NCI-H524 treated with DMSO at 0.1 percent for 48 hours (cell line): ENCODE data around the gene STX1A.
"Not testable (repeated sequence)": the region's sequence is repeated elsewhere in the genome, so short reads cannot be mapped to it uniquely, and the experiment has no call there.

ENCODE experiments used
- DNase-seq: peaks from one replicate; lab custom pipeline; 2025; lab: John Stamatoyannopoulos, UW

Gene STX1A

DNA sequence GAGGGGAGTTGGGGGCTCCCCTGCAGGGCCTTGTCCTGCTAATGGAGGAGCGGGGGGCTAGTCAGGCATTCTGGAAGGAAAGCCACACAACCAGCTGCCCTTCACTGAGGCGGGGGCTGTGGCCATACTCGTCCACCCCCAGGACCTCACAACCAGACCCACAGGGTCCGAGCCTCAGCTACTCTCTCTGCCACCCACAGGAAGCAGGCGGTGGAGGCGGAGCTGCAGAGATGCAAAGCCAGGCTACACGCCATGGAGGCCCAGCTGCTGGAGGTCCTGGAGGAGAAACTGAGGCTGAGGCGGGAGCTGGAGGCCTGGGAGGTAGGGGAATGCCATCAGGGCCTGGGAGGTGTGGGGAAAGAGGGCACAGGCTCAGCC lies 16.0 kb upstream of the STX1A start:
- no peak for DNase-seq

DNA sequence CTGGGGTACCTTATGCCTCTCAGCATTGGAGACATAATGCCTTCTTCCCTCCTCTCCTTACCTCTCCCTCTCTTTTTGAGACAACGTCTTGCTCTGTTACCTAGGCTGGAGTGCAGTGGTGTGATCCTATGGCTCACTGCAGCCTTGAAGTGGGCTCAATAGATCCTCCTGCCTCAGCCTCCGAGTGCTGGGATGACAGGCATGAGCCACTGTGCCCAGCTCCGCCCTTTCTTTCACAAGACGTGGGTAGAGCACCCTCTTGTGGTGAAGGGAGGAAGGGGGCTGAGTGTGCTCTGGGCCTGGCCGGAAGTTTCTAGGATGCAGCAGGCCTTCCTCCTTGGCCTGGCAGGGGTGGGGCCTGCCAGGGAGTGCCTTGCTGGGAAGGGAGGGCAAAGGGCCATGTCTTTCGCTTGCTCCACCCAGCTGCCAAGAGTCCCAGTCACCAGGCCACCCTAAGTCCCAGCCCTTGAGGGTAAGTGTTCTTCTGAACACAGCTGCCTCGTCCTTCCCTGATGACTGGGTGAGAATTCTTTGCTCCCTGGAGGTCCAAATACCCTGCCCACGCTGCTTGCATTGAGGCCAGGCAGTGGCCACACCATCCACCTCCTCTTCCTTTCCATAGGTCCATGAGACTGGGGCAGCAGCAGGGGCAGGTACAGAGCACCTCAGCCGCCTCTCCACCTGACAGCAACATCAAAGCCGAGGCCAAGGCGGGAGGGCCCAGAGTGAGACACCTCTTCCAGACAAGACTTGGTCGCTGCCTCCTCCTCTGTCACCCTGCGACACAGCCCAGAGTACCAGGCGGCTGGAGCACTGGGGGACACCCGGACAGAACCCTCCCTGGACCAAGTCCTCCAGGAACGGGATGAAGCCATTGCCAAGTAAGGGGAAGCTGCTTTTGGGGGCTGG lies 15.4 kb upstream of the STX1A start:
- peak; percentile 31 for DNase-seq

DNA sequence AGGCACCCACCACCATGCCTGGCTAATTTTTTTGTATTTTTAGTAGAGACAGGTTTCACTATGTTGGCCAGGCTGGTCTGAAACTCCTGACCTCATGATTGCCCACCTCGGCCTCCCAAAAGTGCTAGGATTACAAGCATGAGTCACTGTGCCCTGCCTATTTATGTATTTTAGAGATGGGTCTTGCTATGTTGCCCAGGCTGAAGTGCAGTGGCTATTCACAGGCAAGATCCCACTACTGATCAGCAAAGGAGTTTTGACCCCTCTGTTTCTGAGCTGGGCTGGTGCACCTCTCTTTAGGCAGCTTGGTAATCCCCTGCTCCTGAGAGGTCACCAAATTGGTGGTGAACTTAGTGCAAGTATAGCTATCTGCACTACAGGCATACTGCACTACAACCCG lies 12.9 kb upstream of the STX1A start:
- no peak for DNase-seq

DNA sequence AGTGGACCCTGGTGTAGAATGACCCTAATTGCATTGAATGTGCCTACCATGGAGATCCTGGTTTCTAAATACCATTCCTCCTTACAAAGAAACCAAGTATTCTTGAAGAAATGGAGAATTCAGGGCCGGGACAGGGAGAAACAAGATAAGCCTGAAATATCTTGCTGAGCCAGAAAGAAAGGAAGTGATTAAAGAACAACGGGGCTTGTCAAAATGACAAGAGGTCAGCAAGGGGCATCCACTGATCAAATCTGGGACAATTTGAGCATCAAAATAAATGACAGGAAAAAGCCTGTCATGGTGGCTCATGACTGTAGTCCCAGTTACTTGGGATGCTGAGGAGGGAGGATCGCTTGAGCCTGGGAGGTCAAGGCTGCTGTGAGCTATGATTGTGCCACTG lies 11.0 kb upstream of the STX1A start:
- DNase-seq, result no peak

DNA sequence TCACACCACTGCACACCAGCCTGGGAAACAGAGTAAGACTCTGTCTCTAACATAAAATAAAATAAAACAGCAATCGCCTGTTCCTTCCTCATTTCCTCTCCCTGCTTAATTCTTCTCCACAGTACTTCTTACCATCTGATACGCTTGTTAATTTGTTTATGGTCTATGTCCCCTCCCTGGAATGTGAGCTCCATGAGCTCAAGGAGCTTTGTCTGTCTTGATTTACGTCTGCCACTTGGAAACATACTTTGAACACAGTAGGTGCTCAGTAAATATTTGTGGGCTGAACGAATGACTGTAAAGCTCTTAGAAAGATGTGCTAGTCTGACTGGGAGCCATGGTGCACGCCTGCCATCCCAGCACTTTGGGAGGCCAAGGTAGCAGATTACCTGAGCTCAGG lies 9.1 kb upstream of the STX1A start:
- no peak for DNase-seq

DNA sequence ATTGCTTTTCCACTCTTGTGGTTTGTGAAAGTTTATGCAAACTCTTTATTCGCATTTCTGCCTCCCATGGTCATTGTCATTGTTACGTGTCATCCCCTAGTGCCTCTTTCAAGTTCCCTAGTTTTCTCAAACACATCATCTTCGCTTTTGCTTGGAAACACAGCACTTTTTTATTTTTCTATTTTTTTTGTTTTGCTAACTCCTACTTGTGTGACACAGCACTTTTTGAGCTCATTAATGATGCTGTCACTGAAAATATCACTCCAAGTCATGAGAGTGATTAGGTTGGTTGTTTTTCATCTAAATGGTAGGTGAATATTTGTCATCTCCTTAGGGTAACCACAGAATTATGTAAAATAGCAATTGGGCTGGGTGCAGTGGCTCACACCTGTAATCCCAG lies 8.5 kb upstream of the STX1A start:
- no peak for DNase-seq

DNA sequence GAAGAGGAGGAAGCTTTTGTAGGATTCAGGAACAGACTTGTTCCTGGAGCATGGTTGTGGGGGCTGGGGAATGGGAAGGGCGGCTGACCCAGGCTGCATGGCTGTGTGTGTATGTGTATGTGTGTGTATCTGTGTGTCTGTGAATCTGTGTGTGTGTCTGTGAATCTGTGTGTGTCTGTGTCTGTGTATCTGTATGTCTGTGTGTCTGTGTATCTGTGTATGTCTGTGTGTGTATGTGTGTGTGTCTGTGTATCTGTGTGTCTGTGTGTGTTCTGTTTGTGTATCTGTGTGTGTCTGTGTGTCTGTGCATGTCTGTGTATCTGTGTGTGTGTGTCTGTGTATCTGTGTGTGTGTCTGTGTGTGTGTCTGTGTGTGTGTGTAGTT lies 6.6 kb upstream of the STX1A start:
- no peak for DNase-seq

DNA sequence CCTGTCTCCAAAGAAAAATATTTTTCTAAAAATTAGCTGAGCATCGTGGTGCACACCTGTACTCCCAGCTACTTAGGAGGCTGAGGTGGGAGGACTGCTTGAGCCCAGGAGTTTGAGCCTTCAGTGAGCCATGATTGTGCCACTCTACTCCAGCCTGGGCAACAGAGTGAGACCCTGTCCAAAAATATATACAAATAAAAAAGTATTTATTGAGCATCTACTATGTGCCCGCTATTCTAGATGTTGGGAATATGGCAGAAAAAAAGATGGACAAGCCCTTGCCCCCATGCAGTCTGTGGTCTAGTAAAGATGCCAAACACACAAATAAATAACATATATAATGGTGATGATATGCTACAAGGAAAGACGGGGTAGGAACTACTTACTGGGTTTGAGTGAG lies 4.3 kb upstream of the STX1A start:
- DNase-seq, result no peak

DNA sequence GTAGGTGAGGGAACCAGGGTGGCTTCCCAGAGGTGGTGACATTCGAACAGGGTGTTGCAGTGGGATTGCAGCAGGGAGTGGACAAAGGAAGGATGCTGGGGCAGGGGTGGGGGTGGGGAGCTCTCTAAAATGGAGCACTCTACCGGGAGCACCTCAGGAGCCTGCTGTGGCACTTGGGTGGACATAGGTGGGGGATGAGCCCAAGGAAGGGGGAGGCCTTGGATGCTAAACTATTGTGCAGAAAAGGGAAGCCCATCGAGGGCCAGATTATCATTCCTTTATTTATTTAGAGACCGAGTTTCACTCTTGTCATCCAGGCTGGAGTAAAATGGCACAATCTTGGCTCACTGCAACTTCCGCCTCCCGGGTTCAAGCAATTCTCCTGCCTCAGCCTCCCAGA lies 3.3 kb upstream of the STX1A start:
- no peak for DNase-seq

DNA sequence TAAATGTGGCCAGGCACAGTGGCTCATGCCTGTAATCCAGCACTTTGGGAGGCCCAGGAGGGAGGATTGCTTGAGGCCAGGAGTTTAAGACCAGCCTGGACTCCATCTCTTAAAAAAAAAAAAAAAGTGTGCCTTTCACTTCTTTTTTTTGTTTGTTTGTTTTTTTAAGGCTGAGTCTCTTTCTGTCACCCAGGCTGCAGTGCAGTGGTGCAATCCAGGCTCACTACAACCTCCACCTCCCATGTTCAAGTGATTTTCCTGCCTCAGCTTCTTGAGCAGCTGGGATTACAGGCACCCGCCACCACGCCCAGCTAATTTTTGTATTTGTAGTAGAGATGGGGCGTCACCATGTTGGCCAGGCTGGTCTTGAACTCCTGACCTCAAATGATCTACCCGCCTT lies 2.7 kb upstream of the STX1A start:
- not testable (repeated sequence) for DNase-seq

DNA sequence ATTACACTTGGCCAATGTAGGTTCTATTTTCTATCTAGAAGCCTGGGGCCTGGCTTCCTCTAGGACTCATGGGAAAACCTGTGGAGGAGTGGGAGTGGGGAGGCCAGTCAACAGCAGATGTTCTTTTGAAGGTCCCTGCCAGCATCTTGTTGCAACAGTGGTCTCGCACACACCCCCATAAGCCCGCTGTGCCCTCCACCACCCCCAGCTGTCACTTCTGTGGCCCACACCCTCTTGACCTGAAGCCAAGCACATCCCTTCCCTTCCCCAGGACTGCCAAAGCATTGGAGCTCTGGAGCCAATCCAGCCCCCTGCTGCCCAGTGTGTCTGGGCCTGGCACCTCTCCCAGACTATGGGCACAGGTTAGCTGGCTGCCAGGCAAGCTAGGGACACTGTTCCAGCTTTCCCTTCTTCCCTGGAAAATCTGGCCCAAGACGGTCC lies 1.9 kb upstream of the STX1A start:
- DNase-seq, result peak; percentile 27

DNA sequence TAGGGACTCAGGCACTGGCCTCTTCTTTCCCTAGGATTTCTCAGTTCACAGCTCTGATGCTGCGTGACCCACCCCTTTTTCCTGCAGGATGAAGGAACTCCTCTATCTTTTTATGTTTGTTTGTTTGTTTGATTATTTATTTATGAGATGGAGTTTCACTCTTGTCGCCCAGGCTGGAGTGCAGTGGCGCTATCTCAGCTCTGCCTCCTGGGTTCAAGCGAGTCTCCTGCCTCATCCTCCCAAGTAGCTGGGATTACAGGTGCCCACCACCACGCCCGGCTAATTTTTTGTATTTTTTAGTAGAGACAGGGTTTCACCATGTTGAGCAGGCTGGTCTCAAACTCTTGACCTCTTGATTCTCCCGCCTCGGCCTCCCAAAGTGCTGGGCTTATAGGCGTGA lies 974 bp upstream of the STX1A start:
- not testable (repeated sequence) for DNase-seq

DNA sequence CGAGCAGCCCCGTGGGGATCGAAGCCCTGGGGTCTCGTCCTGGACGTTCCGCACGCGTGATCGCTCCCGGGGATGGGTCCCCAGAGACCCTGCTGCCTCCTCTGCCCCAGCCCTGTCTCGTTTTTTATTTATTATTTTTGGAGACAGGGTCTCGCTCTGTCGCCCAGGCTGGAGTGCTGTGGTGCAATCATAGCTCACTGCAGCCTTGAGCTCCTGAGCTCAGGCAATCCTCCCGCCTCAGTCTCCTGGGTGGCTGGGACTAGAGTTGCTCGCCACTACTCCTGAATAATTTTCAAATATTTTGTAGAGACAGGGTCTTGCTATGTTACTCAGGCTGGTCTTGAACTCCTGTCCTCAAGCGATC lies 319 bp upstream of the STX1A start:
- no peak for DNase-seq

DNA sequence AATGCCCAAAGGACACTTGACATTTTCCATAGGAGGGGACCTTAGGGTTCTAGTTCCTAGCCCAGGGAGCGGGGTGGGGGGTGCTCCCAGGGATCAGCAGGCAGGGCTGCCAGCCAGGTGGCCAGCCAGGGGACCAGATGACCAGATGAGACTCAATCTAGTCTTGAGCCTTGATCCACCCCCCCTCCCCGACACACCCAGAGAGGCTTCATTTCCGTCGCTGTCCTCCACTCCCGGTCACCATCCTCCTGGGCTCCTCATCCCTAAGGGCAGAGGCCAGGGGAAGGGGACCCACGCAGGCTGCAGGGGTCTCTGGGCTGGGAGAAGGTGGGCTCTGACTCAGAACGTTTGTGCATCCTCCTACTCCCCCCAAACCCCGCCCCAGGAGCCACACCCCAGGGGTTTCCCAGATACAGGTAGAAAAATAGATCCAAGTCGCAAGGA lies 1.0 kb downstream of the STX1A start:
- DNase-seq, result no peak

DNA sequence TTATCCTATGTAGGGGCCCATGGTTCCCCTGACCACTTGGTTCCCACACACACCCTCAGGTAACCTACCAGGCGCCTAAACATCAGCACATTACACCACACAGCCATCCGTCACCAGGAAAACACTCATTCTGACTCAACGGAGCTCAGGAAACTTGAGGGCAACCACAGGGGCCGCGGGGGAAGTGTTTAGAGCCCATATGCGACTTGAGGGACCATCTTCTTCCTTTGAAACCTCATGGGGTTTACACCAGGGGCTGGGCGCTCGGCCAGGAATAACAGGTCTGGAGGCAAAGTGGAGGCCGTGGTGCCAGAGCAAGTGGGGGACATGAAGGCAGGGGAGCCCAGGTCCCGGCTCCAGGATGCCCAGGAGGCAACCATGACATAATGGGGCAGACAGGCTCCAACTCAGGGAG lies 1.5 kb downstream of the STX1A start:
- DNase-seq, result no peak

DNA sequence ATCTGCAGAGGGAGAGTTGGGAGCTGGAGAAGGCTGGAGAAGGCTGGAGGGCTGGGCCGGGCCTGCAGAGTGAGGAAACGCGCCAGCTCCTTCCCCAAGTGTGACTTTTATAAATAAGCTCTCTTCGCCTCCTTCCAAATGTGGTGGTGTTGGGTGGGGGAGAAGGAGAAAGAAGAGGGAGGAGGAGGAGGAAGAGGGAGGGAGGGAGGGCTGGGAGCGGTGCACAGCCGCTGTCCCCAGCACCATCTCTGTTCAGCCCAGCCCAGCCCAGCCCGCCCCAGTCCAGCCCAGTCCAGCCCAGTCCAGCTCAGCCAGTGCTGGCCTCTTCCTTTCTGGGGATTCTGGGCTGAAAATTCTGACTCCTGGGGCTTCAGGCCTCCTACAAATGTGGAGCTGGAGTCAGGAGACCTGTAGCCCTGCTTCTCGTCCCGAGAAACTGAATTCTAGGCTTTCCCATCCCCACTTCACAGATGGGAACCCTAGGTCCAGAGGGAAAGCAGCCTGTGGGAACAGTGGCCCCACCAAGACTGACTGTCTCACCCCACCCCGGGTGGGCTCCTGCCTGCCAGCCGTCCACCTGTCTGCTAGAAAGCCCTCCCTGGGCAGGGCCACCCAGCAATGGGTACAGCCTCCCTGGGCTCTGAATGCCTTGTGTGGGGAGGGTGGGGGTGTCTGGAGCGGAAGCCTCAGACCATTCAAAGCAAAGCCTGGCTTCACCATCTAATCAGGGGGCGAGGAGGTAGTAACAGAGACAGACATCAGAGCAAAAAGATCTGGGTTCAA lies 2.3 kb downstream of the STX1A start:
- no peak for DNase-seq

DNA sequence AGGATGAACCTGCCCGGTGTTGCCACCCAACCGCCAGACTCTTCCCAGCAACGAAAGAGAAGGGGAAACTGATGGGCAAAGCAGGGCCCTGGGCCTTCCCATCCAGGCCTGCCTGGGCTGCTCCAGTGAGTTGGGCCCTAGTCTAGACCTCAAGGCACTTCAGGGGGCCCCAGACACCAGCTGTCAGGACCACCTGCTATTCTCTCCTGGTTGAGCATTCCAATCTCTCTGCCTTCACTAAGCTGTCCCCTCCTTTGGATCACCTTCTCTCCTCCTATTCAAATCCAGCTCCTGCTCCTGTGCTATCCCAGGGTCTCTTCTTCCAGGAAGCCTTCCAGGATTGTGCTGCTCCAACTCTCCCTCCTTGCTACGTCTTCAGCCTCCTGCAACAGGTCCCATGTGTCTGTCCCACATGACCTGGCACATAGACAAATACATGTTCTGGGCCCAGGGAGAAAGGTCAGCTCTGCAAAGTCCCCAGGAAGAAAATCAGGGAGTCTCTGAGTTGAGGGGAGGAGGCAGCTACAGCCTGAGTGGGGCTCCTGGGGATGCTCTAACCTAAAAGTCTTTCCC lies 3.1 kb downstream of the STX1A start:
- peak; percentile 61 for DNase-seq

DNA sequence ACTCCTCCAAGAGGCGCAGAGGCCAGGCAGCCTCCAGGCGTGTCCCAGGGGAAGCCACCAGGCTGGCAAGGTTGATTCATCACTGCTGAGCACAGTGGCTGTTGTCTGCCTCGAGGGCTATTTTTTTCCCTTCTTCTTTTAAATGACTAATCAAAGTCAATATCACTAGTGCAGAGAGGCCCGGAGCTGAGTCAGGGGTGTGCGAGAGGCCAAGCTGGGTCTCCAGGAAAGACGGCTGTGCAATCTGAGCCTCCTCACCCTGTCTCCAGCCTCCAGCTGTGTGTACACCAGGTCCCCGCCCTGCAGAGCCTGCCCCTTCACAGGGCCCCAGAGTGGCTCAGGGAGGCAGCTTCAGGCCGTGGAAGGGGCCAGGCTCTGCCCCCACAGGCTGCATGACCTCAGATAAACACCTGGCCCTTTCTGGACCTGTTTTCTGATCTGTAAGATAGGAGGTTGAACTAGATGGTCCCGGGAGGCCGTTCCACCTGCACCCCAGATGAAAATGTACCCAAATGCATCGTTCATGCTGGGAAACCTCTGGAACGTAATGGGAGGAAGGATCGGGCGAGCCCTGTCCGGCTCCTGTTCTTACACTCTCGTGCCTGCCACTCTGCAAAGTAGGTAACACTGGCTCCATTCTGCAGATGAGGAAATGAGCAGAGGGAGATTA lies 3.7 kb downstream of the STX1A start:
- peak; percentile 6 for DNase-seq

DNA sequence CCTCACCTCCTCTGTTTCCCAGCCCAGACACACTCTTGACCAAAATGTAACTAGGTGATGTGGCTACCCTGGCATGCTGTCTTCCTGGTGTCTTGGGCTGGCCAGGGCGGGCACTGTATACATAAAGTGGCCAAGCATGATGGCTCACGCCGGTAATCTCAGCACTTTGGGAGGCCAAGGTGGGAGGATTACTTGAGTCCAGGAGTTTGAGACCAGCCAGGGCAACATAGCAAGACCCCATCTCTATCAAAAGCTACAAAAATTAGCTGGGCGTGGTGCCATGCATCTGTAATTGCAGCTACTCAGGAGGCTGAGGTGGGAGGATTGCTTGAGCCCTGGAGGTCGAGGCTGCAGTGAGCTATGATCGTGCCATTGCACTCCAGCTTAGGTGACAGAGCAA lies 6.2 kb downstream of the STX1A start:
- not testable (repeated sequence) for DNase-seq

DNA sequence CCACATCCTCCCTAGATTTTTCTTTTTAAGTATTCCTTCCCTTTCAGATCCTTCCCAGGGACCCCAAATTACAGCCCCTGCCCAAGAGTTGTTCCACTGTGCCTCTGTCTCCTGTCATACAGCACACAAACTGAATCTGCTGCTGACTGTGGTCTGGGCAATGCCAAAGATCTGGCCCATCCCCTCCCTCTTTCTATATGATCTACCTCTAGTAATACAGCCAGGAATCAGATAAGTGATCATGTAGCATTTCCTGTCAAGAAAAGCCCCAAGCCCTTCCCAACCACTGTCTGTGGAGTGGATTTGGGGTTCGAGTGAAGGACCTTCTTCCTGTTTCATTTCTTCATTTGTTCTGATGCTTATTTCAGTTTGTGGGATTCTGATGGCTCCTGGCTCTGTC lies 6.7 kb downstream of the STX1A start:
- no peak for DNase-seq

DNA sequence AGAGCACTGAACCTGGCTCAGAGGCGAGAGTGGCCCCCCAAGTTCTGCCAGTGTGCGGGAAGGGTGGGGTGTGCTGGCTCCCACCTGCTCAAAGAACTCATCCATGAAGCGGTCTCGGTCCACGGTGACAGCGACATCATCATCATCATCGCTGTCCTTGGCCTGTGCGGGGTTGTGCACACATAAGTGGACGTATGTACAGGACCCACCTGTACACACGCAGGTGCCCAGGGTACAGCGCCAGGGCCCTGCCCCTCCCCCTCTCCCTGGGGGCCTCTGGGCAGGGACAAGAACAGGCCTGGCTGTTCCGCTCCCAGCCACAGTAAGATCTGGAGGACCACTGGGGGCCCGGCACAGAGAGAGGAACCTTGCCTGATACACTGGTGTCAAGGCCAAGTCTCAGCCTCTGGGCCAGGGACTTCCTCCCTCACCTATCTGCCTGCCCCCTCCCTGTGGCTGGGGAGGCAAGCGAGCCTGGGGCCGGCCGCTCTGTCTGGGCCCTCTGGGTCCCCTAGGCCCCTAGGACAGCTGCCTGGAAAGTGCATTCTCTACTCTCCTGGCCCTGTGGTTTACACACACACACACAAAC lies 10.4 kb downstream of the STX1A start:
- DNase-seq, result no peak

DNA sequence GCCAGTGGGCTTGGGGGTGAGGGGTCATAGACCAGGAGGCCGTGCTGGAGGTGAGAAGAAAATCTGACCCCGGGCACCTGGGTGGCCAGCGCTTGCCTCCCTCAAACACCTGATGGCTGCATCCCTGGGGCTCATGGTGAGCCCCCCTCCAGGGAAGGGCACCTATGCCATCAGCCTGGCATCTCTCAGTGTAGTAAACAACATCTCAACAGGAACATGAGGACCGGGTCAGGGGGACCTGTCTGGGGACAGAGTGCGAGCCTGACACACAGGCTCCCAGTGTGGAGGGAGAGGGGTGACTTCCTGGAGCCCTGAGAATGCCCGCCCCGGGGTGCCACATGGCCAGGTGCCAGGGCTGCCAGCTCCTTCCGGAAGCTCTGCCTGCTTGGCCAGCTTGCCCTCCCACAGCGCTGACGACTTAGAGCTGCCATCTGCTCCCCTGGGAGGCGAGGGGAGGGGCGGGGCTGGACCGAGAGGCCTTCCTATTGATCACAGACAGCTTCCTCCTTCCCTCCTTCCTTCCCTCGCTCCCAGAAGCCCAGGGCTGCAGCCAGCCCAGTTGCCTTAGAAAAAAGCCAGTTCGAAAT lies 12.3 kb downstream of the STX1A start:
- peak; percentile 67 for DNase-seq
